Mesendoderm (in vitro differentiated cells): Measurements from ENCODE around the gene VDR.

Source experiments
- DNase-seq: peaks from one replicate; pipeline ENCODE4 v3.0.0; 2013
- H2AK5ac ChIP-seq: 2 replicates; pipeline ENCODE4 v1.6.1; 2013; ENCODE audit warnings: low read length, inconsistent platforms
- H2BK120ac ChIP-seq: 2 replicates; pipeline ENCODE4 v1.6.1; 2013; ENCODE audit warnings: low read depth, mild to moderate bottlenecking, low read length, moderate library complexity, mixed read lengths
- H2BK15ac ChIP-seq: replicated peaks from 2 replicates; pipeline ENCODE4 v1.6.1; 2013; ENCODE audit warnings: low read depth, mild to moderate bottlenecking, moderate library complexity
- H2BK5ac ChIP-seq: 2 replicates; pipeline ENCODE4 v1.6.1; 2013; ENCODE audit warnings: low read length, inconsistent platforms
- H3K18ac ChIP-seq: 2 replicates; pipeline ENCODE4 v1.6.1; 2013; ENCODE audit warnings: mild to moderate bottlenecking, low read length, mixed read lengths
- H3K23ac ChIP-seq: one replicate; pipeline ENCODE4 v1.6.1; 2013; ENCODE audit warnings: low read length
- H3K27ac ChIP-seq: 2 replicates; pipeline ENCODE4 v1.5.1; 2013; ENCODE audit warnings: low read depth, mild to moderate bottlenecking, inconsistent platforms, low read length, moderate library complexity
- H3K27me3 ChIP-seq: 2 replicates; pipeline ENCODE4 v1.6.1; 2013; ENCODE audit warnings: low read length, control low read depth, mild to moderate bottlenecking, inconsistent platforms; ENCODE audit not compliant: insufficient read depth, poor library complexity
- H3K36me3 ChIP-seq: 2 replicates; pipeline ENCODE4 v1.6.1; 2013; ENCODE audit warnings: low read length, inconsistent platforms; ENCODE audit not compliant: control insufficient read depth, insufficient read depth
- H3K4ac ChIP-seq: one replicate; pipeline ENCODE4 v1.6.1; 2013; ENCODE audit warnings: low read depth, mild to moderate bottlenecking, low read length, moderate library complexity
- H3K4me1 ChIP-seq: 2 replicates; pipeline ENCODE4 v1.6.1; 2013; ENCODE audit warnings: low read depth, low read length, inconsistent platforms; ENCODE audit not compliant: control insufficient read depth
- H3K4me2 ChIP-seq: 2 replicates; pipeline ENCODE4 v1.6.1; 2013; ENCODE audit warnings: low read length
- H3K4me3 ChIP-seq: 2 replicates; pipeline ENCODE4 v1.5.1; 2013; ENCODE audit warnings: mild to moderate bottlenecking, low read length
- H3K56ac ChIP-seq: one replicate; pipeline ENCODE4 v1.6.1; 2013; ENCODE audit warnings: low read length
- H3K79me1 ChIP-seq: 2 replicates; pipeline ENCODE4 v1.6.1; 2013; ENCODE audit warnings: low read length, inconsistent platforms
- H3K79me2 ChIP-seq: 2 replicates; pipeline ENCODE4 v1.6.1; 2013; ENCODE audit warnings: mild to moderate bottlenecking, low read length; ENCODE audit not compliant: control insufficient read depth, insufficient read depth
- H3K9ac ChIP-seq: 2 replicates; pipeline ENCODE4 v1.6.1; 2013; ENCODE audit warnings: low read length, inconsistent platforms
- H4K5ac ChIP-seq: one replicate; pipeline ENCODE4 v1.6.1; 2013; ENCODE audit warnings: low read length
- H4K8ac ChIP-seq: one replicate; pipeline ENCODE4 v1.6.1; 2013; ENCODE audit warnings: low read depth, mild to moderate bottlenecking, control low read depth, low read length, moderate library complexity
- WGBS: extraction: QIAGEN DNeasy Blood & Tissue Kit; methylation state at CpG from one replicate; pipeline ENCODE4 v1.1.7; 2013; ENCODE audit warnings: low lambda C conversion rate, missing lambda C conversion rate; ENCODE audit not compliant: insufficient coverage; ENCODE audit errors: extremely low coverage; 5-methylcytosine and 5-hydroxymethylcytosine counted together

VDR gene

DNA sequence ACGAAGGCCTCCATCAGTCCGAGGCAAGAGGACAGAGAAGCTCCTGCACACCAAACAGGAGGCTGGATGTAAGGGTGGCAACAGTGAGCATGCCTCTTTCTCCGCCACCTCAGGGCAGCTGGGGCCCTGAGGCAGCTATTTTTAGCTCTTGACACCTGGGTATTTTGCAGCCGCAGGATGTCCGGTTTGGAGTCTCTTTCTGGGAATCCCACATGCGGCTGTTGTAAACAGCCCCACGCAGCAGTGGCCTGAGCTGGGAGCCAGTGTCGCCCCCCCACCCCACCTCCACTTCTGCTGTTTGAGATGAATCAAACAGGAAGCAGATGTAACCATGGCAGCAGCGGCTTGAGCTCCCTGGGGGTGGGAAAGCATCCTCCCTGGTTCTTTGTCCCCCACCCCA is 96.7 kb downstream of the VDR start:
- Histone ChIP-seq H2BK15ac (no peak overlapping the region), H3K4ac (no peak overlapping the region), H3K18ac (no peak overlapping the region), H4K5ac (no peak overlapping the region), H4K8ac (no peak overlapping the region), H3K27me3 (no peaks in the 10 kb centered on the region), H3K23ac (no peak overlapping the region), H3K27ac (no peak overlapping the region), H3K36me3 (no peaks in the 10 kb centered on the region), H3K9ac (no peak overlapping the region), H3K4me2 (no peak overlapping the region), H2AK5ac (no peak overlapping the region), H3K79me1 (peaks cover 36% of the 10 kb centered on the region), H2BK120ac (no peak overlapping the region), H3K4me3 (no peak overlapping the region), H3K79me2 (peaks cover 91% of the 10 kb centered on the region), H3K4me1 (peaks cover 31% of the 10 kb centered on the region), H2BK5ac (no peak overlapping the region), H3K56ac (no peak overlapping the region)
- no CpG with 5 or more reads among the region's 9 CpGs for WGBS
- DNase-seq = peak; percentile 33

DNA sequence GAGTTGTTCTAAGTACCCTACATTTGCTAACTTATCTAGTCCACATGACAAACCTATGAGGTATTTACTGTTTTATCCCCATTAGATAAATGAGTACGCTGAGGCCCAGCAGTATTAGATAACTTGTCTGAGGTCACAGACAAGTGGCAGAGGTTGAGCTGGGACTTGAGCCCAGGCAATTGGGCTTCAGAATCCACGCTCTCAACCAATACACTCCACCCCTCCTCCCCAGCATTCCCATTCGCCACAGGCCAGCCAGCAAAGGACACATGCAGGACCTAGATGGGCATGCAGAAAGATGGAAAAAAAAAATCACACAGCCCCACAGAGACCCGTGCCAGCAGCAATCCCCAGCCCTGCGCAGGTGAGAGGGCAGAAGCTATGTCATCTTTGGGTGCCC is 97.5 kb downstream of the VDR start:
- DNase-seq = no peak
- H3K9ac ChIP-seq = no peak overlapping the region
- no peak overlapping the region for H3K4ac ChIP-seq
- H3K23ac ChIP-seq = no peak overlapping the region
- H2AK5ac ChIP-seq = no peak overlapping the region
- no peak overlapping the region for H4K5ac ChIP-seq
- peaks cover 39% of the 10 kb centered on the region for H3K79me1 ChIP-seq
- no peak overlapping the region for H3K27ac ChIP-seq
- H2BK15ac ChIP-seq = no peak overlapping the region
- WGBS = no CpG with 5 or more reads among the region's 5 CpGs
- H3K36me3 ChIP-seq = no peaks in the 10 kb centered on the region
- no peak overlapping the region for H3K18ac ChIP-seq
- peaks cover 32% of the 10 kb centered on the region for H3K4me1 ChIP-seq
- peaks cover 94% of the 10 kb centered on the region for H3K79me2 ChIP-seq
- H3K27me3 ChIP-seq = no peaks in the 10 kb centered on the region
- no peak overlapping the region for H3K56ac ChIP-seq
- H3K4me2 ChIP-seq = no peak overlapping the region
- no peak overlapping the region for H4K8ac ChIP-seq
- H2BK5ac ChIP-seq = no peak overlapping the region
- H3K4me3 ChIP-seq = no peak overlapping the region
- no peak overlapping the region for H2BK120ac ChIP-seq

DNA sequence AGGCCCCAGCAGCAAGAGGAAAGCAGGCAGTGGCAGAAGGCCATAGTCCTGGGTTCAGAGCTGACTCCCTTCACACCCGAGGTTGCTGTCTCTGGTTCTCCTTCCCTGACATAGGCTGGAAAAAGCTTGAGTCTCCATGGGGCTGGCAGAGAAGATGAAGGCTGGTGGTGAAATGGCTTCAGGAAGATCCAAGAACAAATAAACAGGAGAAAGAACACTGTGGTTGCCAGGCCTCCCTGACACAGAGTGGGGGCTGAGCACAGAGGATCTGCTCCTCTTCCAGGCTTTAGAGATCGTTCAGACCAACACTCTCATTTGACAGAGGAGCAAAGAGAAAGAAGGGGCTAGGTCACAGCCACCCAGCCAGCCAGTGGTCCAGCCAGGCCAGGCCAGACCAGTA is 99.4 kb downstream of the VDR start:
- Histone ChIP-seq H3K27me3 (no peaks in the 10 kb centered on the region), H2BK15ac (no peak overlapping the region), H3K4me1 (peaks cover 19% of the 10 kb centered on the region), H3K9ac (no peak overlapping the region), H3K79me2 (peaks cover 95% of the 10 kb centered on the region), H4K8ac (no peak overlapping the region), H3K18ac (no peak overlapping the region), H3K4me3 (no peak overlapping the region), H3K27ac (no peak overlapping the region), H2BK5ac (no peak overlapping the region), H3K36me3 (peaks cover 3% of the 10 kb centered on the region), H2AK5ac (no peak overlapping the region), H4K5ac (no peak overlapping the region), H3K4ac (no peak overlapping the region), H2BK120ac (no peak overlapping the region), H3K4me2 (no peak overlapping the region), H3K23ac (no peak overlapping the region), H3K79me1 (peaks cover 46% of the 10 kb centered on the region), H3K56ac (no peak overlapping the region)
- no CpG with 5 or more reads among the region's 2 CpGs for WGBS
- no peak for DNase-seq

DNA sequence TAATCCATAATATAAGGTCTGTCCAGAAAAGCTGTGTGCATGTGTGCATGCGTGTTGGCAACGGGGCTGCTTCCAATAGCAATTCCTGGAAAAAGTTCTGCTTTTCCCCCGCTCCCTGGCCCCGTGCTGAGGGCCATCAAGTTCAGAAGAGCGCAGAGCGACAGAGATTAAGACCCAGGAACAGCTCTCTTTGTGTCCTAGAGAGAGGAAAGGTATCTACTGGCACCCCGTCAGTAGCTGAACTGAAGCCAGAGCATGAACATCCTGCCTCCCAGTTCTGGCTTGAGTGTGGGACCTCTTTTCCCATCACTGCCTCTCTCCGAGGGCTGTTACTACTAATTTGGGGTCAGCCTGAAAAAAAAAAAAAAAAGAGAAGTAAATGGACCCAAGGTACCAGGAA is 100.6 kb downstream of the VDR start:
- H4K5ac ChIP-seq = no peak overlapping the region
- no peak overlapping the region for H2BK120ac ChIP-seq
- H4K8ac ChIP-seq = no peak overlapping the region
- no peak overlapping the region for H2BK5ac ChIP-seq
- peaks cover 50% of the 10 kb centered on the region for H3K79me1 ChIP-seq
- H3K4me3 ChIP-seq = no peak overlapping the region
- peaks cover 16% of the 10 kb centered on the region for H3K4me1 ChIP-seq
- H3K4ac ChIP-seq = no peak overlapping the region
- no peak overlapping the region for H2BK15ac ChIP-seq
- H3K23ac ChIP-seq = no peak overlapping the region
- peaks cover 97% of the 10 kb centered on the region for H3K79me2 ChIP-seq
- H3K56ac ChIP-seq = no peak overlapping the region
- H3K9ac ChIP-seq = no peak overlapping the region
- no peaks in the 10 kb centered on the region for H3K27me3 ChIP-seq
- no peak overlapping the region for H3K4me2 ChIP-seq
- no peak for DNase-seq
- no peak overlapping the region for H2AK5ac ChIP-seq
- peaks cover 3% of the 10 kb centered on the region for H3K36me3 ChIP-seq
- no peak overlapping the region for H3K18ac ChIP-seq
- no peak overlapping the region for H3K27ac ChIP-seq
- WGBS = no CpG with 5 or more reads among the region's 8 CpGs

DNA sequence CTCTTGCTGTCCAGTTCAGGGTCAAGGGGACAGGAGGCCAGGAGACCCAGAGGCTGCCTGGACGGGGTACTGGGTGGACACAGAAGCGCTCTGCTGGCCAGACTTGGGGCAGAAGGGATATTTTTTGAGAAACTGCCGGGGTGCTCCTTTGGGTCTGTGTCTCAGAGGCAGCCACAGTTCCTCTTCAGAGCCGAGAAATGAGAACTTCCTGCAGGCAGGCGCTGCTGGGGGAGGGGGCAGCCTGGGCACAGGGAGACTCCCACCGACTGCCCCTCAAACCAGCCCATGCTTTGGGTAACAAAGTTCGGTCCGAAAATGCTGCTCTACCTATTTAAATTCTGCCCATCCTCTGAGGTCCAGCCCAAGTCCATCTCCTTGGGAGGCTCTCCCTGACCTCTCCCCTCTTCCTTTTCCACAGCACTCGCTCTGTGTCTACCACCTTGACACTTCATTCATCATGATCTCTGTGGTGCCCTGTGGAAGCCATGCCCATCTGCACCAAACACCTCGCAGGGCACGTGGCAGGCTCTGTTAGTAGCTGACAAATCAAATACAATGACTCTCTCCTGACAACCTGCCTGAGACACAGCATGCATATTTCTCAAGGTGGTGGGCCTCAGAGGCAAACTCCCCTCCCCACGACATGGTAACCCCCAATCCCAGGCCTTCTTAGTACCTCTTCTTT is 101.5 kb downstream of the VDR start:
- no peak overlapping the region for H4K5ac ChIP-seq
- peaks cover 88% of the 10 kb centered on the region for H3K79me2 ChIP-seq
- no peak overlapping the region for H3K4me3 ChIP-seq
- no peak overlapping the region for H3K9ac ChIP-seq
- H3K36me3 ChIP-seq = peaks cover 3% of the 10 kb centered on the region
- no peak overlapping the region for H2BK15ac ChIP-seq
- H3K27me3 ChIP-seq = no peaks in the 10 kb centered on the region
- peaks cover 52% of the 10 kb centered on the region for H3K79me1 ChIP-seq
- H2BK120ac ChIP-seq = no peak overlapping the region
- no peak for DNase-seq
- no peak overlapping the region for H3K4me2 ChIP-seq
- H3K18ac ChIP-seq = no peak overlapping the region
- peaks cover 13% of the 10 kb centered on the region for H3K4me1 ChIP-seq
- H2BK5ac ChIP-seq = no peak overlapping the region
- H3K4ac ChIP-seq = no peak overlapping the region
- H2AK5ac ChIP-seq = no peak overlapping the region
- peak overlapping the region; percentile 49 for H3K56ac ChIP-seq
- H3K23ac ChIP-seq = no peak overlapping the region
- no CpG with 5 or more reads among the region's 12 CpGs for WGBS
- H4K8ac ChIP-seq = no peak overlapping the region
- H3K27ac ChIP-seq = no peak overlapping the region

DNA sequence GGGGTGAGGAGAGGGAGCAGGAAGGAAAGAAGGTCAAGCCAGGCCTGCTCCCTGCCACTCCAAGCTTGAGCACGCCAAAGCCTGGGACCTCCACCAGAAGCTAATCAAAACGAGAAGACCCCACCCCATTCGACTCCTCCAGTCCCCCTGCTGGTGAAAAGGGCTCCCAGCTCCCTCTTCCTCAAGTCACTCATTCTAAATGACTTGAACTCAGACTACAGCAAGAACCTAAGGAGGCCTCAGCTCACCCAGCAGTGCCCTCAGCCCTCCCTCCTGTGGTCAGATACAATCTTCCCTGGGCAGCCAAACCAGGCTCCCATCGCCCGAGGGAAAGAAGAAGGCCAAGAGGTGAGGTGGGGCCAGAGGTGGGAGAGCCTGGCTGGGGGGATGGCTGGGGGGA is 102.5 kb downstream of the VDR start:
- Histone ChIP-seq H3K4me2 (no peak overlapping the region), H3K4me1 (peaks cover 9% of the 10 kb centered on the region), H3K18ac (no peak overlapping the region), H3K9ac (peak overlapping the region; percentile 19), H4K8ac (no peak overlapping the region), H2BK5ac (no peak overlapping the region), H2BK15ac (no peak overlapping the region), H3K27ac (no peak overlapping the region), H3K56ac (peak overlapping the region; percentile 49), H3K4me3 (no peak overlapping the region), H3K4ac (no peak overlapping the region), H2AK5ac (no peak overlapping the region), H3K79me2 (peaks cover 78% of the 10 kb centered on the region), H3K23ac (no peak overlapping the region), H3K79me1 (peaks cover 48% of the 10 kb centered on the region), H4K5ac (no peak overlapping the region), H3K27me3 (no peaks in the 10 kb centered on the region), H2BK120ac (no peak overlapping the region), H3K36me3 (peaks cover 4% of the 10 kb centered on the region)
- WGBS = no CpG with 5 or more reads among the region's 5 CpGs
- peak; percentile 68 for DNase-seq
